K562 (cell line): Measurements from ENCODE around the gene LRRC8C. TPM values are rescaled to one million over a fixed set of nuclear protein-coding genes. Genes with fewer than 3 reads are reported as not detected.

Source experiments
- ADNP ChIP-seq: fragments of 200-800 bp; sonication (Bioruptor generic); IDR thresholded peaks from 2 replicates; pipeline ENCODE4 v1.6.1; 2016; ENCODE audit warnings: missing genetic modification characterization, missing compliant biosample characterization
- ARID1B ChIP-seq: fragments of 450-650 bp; IDR thresholded peaks from 2 replicates; pipeline ENCODE4 v1.6.1; 2016; ENCODE audit warnings: antibody characterized with exemption, mild to moderate bottlenecking, inconsistent platforms
- ATF7 ChIP-seq: fragments of 450-650 bp; IDR thresholded peaks from 2 replicates; pipeline ENCODE4 v1.7.1; 2014; ENCODE audit warnings: mild to moderate bottlenecking, moderate library complexity
- CBFA2T3 ChIP-seq: fragments of 450-650 bp; IDR thresholded peaks from 2 replicates; pipeline ENCODE4 v1.6.1; 2017
- CCAR2 ChIP-seq: fragments of 200-400 bp; formaldehyde crosslinking; IDR thresholded peaks from 2 replicates; pipeline ENCODE4 v1.6.1; 2017; ENCODE audit warnings: mild to moderate bottlenecking, low read depth, low read length
- DMBX1 ChIP-seq: fragments of 250-450 bp; sonication (Bioruptor Pico); IDR thresholded peaks from 2 replicates; pipeline ENCODE4 v1.8.0; 2022; ENCODE audit warnings: inconsistent platforms, mild to moderate bottlenecking, moderate library complexity, borderline replicate concordance
- DPF2 ChIP-seq: fragments of 450-650 bp; IDR thresholded peaks from 2 replicates; pipeline ENCODE4 v1.6.1; 2016
- ELF4 ChIP-seq: fragments of 450-650 bp; formaldehyde crosslinking; IDR thresholded peaks from 2 replicates; pipeline ENCODE4 v1.4.0; 2022; ENCODE audit warnings: missing genetic modification characterization
- EP300 ChIP-seq: IDR thresholded peaks from 2 replicates; pipeline ENCODE4 v1.6.1; 2012; ENCODE audit warnings: low read length, improper control_type of control experiment
- ESRRB ChIP-seq: fragments of 250-450 bp; sonication (Bioruptor Pico); IDR thresholded peaks from 2 replicates; pipeline ENCODE4 v1.5.0; 2020; ENCODE audit warnings: mild to moderate bottlenecking, moderate library complexity, borderline replicate concordance
- ETS2 ChIP-seq: IDR thresholded peaks from 2 replicates; pipeline ENCODE4 v1.6.1; 2016; ENCODE audit warnings: borderline replicate concordance, missing genetic modification characterization, mild to moderate bottlenecking, moderate library complexity, missing compliant biosample characterization; ENCODE audit not compliant: poor library complexity, severe bottlenecking
- GABPB1 ChIP-seq: sonication (generic); formaldehyde crosslinking; IDR thresholded peaks from 2 replicates; pipeline ENCODE4 v1.8.0; 2022; ENCODE audit warnings: mild to moderate bottlenecking, missing genetic modification reagents
- HMGN3 ChIP-seq: IDR thresholded peaks from 2 replicates; pipeline ENCODE4 v1.6.1; 2011; ENCODE audit warnings: borderline replicate concordance, low read depth, mild to moderate bottlenecking, mixed read lengths, low read length; ENCODE audit not compliant: insufficient read length; ENCODE audit errors: extremely low read depth
- ILF3 ChIP-seq: fragments of 450-650 bp; IDR thresholded peaks from 2 replicates; pipeline ENCODE4 v1.6.1; 2018; ENCODE audit warnings: antibody characterized with exemption, mild to moderate bottlenecking, moderate library complexity, borderline replicate concordance
- JUN ChIP-seq, 2 experiments: sonication (generic) in 1 of 2; formaldehyde crosslinking in 1 of 2; IDR thresholded peaks; 2 replicates each; pipeline versions ENCODE4 v1.6.1 to v1.8.0; 2012 to 2022; ENCODE audit warnings: borderline replicate concordance in 2 of 2, mild to moderate bottlenecking in 2 of 2, improper control_type of control experiment in 1 of 2, low read depth in 1 of 2, low read length in 1 of 2, missing genetic modification reagents in 1 of 2
- JUND ChIP-seq, 2 experiments: IDR thresholded peaks; 2 replicates in 1 of 2; 3 replicates in 1 of 2; pipeline ENCODE4 v1.6.1; 2011; ENCODE audit warnings: borderline replicate concordance in 2 of 2, low read depth in 2 of 2, low read length in 2 of 2, improper control_type of control experiment in 1 of 2, missing biosample characterization in 1 of 2, missing genetic modification characterization in 1 of 2, missing genetic modification reagents in 1 of 2
- LARP7 ChIP-seq: fragments of 450-650 bp; IDR thresholded peaks from 2 replicates; pipeline ENCODE4 v1.6.1; 2016
- MEIS2 ChIP-seq: fragments of 450-650 bp; IDR thresholded peaks from 2 replicates; pipeline ENCODE4 v1.6.1; 2014; ENCODE audit warnings: mild to moderate bottlenecking; ENCODE audit not compliant: partially characterized antibody
- NRF1 ChIP-seq, 2 experiments: fragments of 450-650 bp; IDR thresholded peaks in 1 of 2; conservative IDR thresholded peaks in 1 of 2; 2 replicates each; pipeline ENCODE4 v1.6.1; 2014; ENCODE audit warnings: mild to moderate bottlenecking in 2 of 2
- POLR3A ChIP-seq: IDR thresholded peaks from 2 replicates; pipeline ENCODE4 v1.6.1; 2011; ENCODE audit warnings: borderline replicate concordance, mild to moderate bottlenecking, moderate library complexity; ENCODE audit not compliant: insufficient read length, insufficient read depth; ENCODE audit errors: extremely low read depth
- PRMT5 ChIP-seq: sonication (generic); formaldehyde crosslinking; IDR thresholded peaks from 2 replicates; pipeline ENCODE4 v1.5.0; 2020; ENCODE audit warnings: missing genetic modification reagents
- TAF15 ChIP-seq: fragments of 200-400 bp; formaldehyde crosslinking; IDR thresholded peaks from 2 replicates; pipeline ENCODE4 v1.6.1; 2017; ENCODE audit warnings: mild to moderate bottlenecking, low read depth, low read length, moderate library complexity
- TAL1 ChIP-seq: fragments of 450-650 bp; IDR thresholded peaks from 2 replicates; pipeline ENCODE4 v1.6.1; 2016; ENCODE audit warnings: mild to moderate bottlenecking
- ZFPM2 ChIP-seq: fragments of 250-450 bp; sonication (Bioruptor Pico); IDR thresholded peaks from 2 replicates; pipeline ENCODE4 v1.5.1; 2022; ENCODE audit warnings: mild to moderate bottlenecking
- ZNF217 ChIP-seq: sonication (generic); formaldehyde crosslinking; IDR thresholded peaks from 2 replicates; pipeline ENCODE4 v1.8.0; 2022; ENCODE audit warnings: mild to moderate bottlenecking, missing genetic modification reagents
- ZNF232 ChIP-seq: sonication (generic); formaldehyde crosslinking; IDR thresholded peaks from 2 replicates; pipeline ENCODE4 v1.8.0; 2022; ENCODE audit warnings: mild to moderate bottlenecking, missing genetic modification reagents
- ZNF316 ChIP-seq: fragments of 450-650 bp; IDR thresholded peaks from 2 replicates; pipeline ENCODE4 v1.6.1; 2016
- polyA plus RNA-seq, 8 experiments: library from polyadenylated mRNA; depleted of rRNA in 4 of 8; stranded (reverse) in 5 of 8; unstranded in 3 of 8; fragments of >200 nt; fragmentation: Nextera tagmentation in 2 of 8; fragmentation: Illumina TruSeq in 1 of 8; extraction: Ambion mirVana in 2 of 8; extraction: Trizol in 1 of 8; gene quantifications; 2 replicates each; pipeline versions ENCODE4 v1.2.1 to v1.2.3, GENCODE V29; 2011 to 2014; ENCODE audit warnings: inconsistent platforms in 1 of 8, missing spikeins in 1 of 8
- total RNA-seq, 7 experiments: library from RNA; depleted of rRNA in 6 of 7; stranded (reverse); fragments of >200 nt in 6 of 7; fragmentation: Illumina TruSeq in 2 of 7; extraction: Trizol in 2 of 7; gene quantifications; 2 replicates each; pipeline versions ENCODE4 v1.2.1 to v1.2.3, GENCODE V29; 2011 to 2021; ENCODE audit warnings: low replicate concordance in 1 of 7
- TF ChIP-seq, protein P1 (sequence below): fragments of 450-650 bp; formaldehyde crosslinking; IDR thresholded peaks from 2 replicates; pipeline ENCODE4 v1.4.0; 2020; ENCODE audit warnings: mild to moderate bottlenecking, moderate library complexity
- TF ChIP-seq, protein P2 (sequence below): fragments of 450-650 bp; formaldehyde crosslinking; IDR thresholded peaks from 2 replicates; pipeline ENCODE4 v1.4.0; 2020; ENCODE audit warnings: mild to moderate bottlenecking, moderate library complexity

LRRC8C gene
- total and polyA plus RNA-seq, 9 of the 15 experiments (the other 6 are each of a cell fraction or from before 2014, with no cell fraction given): 1.00 to 12.5 (median 4.5) TPM

DNA sequence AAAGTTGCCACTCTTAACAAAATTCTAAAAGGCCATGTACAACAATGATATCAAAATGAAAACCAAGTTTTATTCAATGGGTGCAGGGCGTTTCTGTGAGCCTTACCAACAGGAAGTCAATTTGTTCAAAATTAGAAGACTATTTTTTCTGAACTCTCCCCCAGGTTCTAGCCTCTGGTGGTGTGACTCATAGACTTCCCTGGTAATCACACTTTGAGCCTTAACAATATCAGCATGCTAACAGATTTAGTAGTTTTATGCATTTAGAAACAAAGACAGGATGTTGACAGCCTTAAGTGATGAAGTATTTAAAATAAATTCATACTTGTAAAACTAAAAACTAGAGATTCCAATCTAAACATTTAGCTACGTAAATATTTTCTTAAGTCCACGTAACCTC, 88.4 kb downstream of the LRRC8C start (continued):
- TF ChIP-seq EP300: peak; percentile 60; the same call in 1 of the 2 replicates
- no peak for TF ChIP-seq ESRRB
- TF ChIP-seq, protein P1, sequence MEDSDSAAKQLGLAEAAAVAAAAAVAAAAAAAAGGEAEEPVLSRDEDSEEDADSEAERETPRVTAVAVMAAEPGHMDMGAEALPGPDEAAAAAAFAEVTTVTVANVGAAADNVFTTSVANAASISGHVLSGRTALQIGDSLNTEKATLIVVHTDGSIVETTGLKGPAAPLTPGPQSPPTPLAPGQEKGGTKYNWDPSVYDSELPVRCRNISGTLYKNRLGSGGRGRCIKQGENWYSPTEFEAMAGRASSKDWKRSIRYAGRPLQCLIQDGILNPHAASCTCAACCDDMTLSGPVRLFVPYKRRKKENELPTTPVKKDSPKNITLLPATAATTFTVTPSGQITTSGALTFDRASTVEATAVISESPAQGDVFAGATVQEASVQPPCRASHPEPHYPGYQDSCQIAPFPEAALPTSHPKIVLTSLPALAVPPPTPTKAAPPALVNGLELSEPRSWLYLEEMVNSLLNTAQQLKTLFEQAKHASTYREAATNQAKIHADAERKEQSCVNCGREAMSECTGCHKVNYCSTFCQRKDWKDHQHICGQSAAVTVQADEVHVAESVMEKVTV: no peak
- no peak for TF ChIP-seq ZNF316
- peak; percentile 62 for TF ChIP-seq CBFA2T3
- peak; percentile 78 for TF ChIP-seq ARID1B
- TF ChIP-seq ZFPM2 (CRISPR knock-in tag): no peak
- TF ChIP-seq ATF7: no peak
- no peak for TF ChIP-seq NRF1 (conservative IDR thresholded peaks at IDR 0.05 in 1 of 2, IDR thresholded peaks at IDR 0.05 in 1 of 2)
- TF ChIP-seq ILF3: no peak
- TF ChIP-seq TAL1: peak; percentile 17; the same call in 1 of the 2 replicates
- TF ChIP-seq ELF4: no peak
- peak; percentile 81 for TF ChIP-seq DPF2
- TF ChIP-seq PRMT5 (CRISPR knock-in tag): no peak
- TF ChIP-seq ZNF217 (CRISPR knock-in tag): no peak
- no peak for TF ChIP-seq ETS2 (tag)
- no peak for TF ChIP-seq GABPB1 (CRISPR knock-in tag)
- no peak for TF ChIP-seq HMGN3
- TF ChIP-seq ADNP (tag): peak; percentile 23; the same call in 1 of the 2 replicates
- 0 out of 2 replicates have a peak, but pooled peaks have one; percentile 47 for TF ChIP-seq JUN (IDR thresholded peaks at IDR 0.05; ENCODE audit: borderline replicate concordance, low read depth, low read length)
- no peak for TF ChIP-seq JUN (CRISPR knock-in tag; IDR thresholded peaks at IDR 0.05; ENCODE audit: borderline replicate concordance)
- no peak for TF ChIP-seq TAF15
- peak; percentile 84 for TF ChIP-seq JUND (IDR thresholded peaks at IDR 0.05; ENCODE audit: borderline replicate concordance, low read depth, low read length)
- TF ChIP-seq JUND (tag; IDR thresholded peaks at IDR 0.05; ENCODE audit: borderline replicate concordance, low read depth, low read length): peak; percentile 59; the same call in 1 of the 3 replicates
- no peak for TF ChIP-seq ZNF232
- no peak for TF ChIP-seq CCAR2
- peak; percentile 75 for TF ChIP-seq MEIS2
- no peak for TF ChIP-seq POLR3A
- TF ChIP-seq DMBX1 (CRISPR knock-in tag): no peak
- TF ChIP-seq LARP7: no peak
- TF ChIP-seq, protein P2, sequence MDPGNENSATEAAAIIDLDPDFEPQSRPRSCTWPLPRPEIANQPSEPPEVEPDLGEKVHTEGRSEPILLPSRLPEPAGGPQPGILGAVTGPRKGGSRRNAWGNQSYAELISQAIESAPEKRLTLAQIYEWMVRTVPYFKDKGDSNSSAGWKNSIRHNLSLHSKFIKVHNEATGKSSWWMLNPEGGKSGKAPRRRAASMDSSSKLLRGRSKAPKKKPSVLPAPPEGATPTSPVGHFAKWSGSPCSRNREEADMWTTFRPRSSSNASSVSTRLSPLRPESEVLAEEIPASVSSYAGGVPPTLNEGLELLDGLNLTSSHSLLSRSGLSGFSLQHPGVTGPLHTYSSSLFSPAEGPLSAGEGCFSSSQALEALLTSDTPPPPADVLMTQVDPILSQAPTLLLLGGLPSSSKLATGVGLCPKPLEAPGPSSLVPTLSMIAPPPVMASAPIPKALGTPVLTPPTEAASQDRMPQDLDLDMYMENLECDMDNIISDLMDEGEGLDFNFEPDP (CRISPR knock-in tag): no peak
